HG03354 (cell line): ENCODE results near the gene WWOX.

Source experiments
- ATAC-seq: cut with Tn5 transposase; IDR thresholded peaks from one replicate; pipeline ENCODE4 v1.9.1; 2021; ENCODE audit warnings: mild to moderate bottlenecking; ENCODE audit not compliant: unreplicated experiment, poor library complexity, severe bottlenecking

WWOX gene

DNA sequence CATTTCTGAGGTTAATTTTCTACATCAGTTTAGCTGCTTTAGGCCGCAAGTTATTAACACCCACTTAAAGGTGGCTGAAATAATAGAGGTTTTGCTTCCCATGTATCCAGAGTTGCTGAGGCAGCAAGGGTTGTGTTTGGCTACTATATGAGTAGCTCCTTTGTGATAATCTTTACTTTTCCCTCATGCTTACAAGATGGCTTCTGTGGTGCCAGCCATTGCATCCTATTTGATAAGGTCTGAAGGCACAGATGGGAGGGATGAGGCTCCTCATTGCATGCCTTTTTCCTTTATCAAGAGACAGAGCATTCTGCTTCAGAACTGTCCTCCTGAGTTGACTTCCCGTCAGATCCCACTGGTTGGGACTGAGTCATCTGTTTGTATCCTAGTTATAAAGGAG lies 340.2 kb downstream of the WWOX start:
- ATAC-seq, result no peak

GRCh38 chr16:78441298-78441697 lies 341.8 kb downstream of the WWOX start:
- ATAC-seq, result no peak

DNA sequence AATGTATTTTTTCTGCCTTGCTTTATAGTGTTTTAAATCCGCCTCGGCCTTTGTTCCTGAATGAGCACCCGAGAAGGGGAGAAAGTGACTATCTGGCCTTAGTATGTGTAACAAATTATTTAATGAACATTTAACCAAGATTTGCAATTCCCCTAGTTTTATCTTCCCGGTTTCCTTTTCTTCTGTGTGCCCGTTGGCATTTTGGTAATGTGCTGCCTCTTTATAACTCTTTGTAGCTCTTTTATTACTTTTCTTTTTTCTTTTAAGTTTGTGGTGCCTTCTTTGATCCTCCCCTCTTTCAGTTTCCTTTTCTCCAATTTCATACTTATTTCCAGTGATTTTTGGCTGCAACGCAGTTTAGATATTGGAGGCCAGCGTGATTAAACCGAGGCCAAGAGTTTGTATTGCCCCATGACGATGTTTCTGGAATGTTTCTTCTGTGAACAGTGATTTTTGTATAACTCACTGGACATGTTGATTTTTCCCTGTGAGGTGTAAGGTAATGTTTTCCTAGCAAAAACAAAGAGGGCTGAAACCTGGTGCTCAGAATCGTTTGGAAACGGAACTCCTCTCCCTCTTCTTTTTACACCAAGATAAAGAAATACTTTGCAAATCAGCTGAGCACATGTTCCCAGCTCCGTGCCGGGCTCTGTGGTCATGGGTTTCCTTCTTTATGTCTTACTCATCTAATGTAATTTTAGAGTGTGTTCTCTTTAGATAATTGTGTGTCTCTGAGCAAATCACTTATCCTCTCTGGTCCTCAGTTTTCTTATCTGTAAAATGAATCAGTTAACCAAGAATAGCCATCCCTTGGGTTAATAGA lies 344.3 kb downstream of the WWOX start:
- no peak for ATAC-seq

- no peak for ATAC-seq
Observed at GRCh38 chr16:78445818-78446217, 346.4 kb downstream of the WWOX start.

DNA sequence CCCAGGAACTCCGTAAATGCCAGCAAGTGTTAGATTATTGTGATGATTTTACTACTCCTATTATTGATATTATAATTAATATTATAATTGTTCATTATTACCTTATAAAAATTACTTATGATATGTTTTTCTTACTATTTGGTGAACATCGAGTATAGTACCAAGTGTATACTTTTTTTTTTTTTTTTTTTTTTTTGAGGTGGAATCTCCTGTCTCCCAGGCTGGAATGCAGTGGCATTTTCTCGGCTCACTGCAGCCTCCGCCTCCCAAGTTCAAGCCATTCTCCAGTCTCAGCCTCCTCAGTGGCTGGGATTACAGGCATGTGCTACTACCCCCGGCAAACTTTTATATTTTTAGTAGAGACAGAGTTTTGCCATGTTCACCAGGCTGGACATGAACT lies 347.0 kb downstream of the WWOX start:
- no peak for ATAC-seq

GRCh38 chr16:78446992-78447563 lies 347.6 kb downstream of the WWOX start:
- no peak for ATAC-seq

DNA sequence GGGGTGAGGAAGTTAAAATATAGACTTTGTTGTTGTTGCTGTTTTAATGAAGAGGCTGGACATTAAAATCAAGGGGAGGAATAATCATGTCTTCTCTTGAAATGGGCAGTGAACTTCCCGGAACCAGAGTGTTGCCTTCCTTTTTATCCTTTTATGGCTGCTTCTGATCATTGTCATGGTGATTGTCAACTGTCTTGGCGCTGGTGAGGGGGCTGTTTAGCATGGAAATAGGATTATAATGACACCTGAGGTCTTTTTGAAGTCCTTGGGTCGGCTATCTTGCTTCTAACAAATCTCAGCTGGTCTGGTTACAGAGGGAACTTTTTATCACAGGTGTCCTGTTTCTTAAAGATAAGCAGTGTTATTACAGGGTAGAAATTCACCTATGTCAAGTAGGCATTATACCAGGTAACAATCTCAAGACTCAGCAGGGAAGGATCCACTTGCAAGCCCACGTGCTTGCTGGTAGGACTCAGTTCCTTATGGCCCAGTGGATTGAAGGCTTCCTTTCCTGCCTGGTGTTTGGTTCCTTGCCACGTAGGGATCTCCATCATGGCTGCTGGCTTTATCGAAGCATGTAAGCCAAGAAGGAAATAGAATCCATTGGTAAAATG lies 349.3 kb downstream of the WWOX start:
- ATAC-seq, result no peak

GRCh38 chr16:78450255-78450654 lies 350.8 kb downstream of the WWOX start:
- no peak for ATAC-seq

DNA sequence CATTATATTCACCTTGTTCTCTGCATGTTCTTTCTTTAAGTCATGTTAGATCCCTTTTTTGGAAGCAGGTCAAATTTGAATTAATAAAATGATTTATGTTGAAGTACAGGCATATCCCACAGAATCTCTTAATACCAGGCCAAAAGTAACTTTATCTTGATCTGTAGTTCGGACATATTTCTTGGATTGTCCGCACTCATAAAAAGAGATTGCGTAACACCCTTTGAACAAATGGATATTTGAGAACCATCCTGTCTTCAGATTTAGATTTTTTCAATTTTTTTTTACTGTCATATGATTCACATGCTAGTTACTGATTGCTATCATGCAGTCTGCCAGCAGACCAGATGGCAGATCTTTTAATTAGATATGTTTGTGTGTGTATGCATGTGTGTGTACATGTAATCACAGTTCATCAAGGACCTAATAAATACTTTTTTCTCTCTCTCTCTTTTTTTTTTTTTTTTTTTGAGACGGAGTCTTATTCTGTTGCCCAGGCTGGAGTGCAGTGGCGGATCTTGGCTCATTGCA lies 352.6 kb downstream of the WWOX start:
- ATAC-seq, result no peak

GRCh38 chr16:78455861-78456260 lies 356.4 kb downstream of the WWOX start:
- no peak for ATAC-seq

DNA sequence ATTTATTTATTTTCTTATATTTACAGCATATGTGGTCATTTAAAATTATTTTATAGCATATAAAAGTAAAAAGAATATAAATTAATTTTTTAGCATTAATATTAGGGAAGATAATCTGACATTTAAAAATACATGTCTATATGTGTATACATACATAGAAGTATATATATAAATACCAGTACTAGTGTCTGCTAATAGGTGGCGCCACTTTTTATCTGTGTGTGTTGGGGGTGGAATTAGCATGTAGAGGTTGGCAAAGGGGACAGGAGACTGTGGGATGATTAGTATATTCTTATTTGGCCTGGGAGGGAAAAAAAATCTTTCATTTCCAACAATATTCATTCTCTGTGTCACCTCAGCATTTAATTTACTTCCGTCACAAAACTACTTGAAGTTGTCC lies 359.1 kb downstream of the WWOX start:
- ATAC-seq, result no peak

DNA sequence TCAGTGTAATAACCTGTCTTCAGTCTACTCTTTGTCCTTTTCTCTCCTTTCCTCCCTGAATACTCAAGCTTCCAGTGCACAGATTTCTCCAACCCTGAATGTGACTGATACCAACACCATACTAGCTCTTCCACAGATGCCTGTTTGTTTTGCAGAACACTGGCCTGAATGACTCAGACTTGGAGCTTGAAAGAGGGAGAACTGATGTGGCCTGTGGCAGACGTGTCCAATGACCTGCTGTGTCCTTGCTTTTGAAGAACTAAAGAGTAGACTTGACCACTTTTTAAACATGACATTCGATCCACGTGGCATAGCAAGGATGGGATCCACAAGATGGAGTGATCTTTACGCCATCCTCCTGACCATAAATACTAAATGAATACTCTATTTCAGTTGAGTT lies 361.0 kb downstream of the WWOX start:
- no peak for ATAC-seq

DNA sequence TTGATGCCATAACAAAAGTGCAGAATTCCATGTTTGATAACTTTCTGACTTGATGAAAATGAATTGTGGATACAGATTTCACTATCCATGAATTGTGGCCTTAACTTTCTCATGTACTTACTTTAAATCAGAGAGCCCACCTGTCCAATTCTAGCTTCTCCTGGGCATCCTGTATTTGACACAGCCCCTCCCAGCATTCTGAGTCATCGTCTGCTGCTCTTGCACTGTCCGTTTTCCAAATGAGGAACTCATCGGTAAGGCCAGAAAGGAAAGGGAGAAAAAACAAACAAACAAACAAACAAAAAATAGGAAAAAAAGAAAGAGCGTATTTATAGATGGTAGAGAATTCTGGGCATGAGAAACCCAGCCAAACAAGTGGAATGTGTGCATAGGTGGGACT lies 361.6 kb downstream of the WWOX start:
- ATAC-seq, result no peak

DNA sequence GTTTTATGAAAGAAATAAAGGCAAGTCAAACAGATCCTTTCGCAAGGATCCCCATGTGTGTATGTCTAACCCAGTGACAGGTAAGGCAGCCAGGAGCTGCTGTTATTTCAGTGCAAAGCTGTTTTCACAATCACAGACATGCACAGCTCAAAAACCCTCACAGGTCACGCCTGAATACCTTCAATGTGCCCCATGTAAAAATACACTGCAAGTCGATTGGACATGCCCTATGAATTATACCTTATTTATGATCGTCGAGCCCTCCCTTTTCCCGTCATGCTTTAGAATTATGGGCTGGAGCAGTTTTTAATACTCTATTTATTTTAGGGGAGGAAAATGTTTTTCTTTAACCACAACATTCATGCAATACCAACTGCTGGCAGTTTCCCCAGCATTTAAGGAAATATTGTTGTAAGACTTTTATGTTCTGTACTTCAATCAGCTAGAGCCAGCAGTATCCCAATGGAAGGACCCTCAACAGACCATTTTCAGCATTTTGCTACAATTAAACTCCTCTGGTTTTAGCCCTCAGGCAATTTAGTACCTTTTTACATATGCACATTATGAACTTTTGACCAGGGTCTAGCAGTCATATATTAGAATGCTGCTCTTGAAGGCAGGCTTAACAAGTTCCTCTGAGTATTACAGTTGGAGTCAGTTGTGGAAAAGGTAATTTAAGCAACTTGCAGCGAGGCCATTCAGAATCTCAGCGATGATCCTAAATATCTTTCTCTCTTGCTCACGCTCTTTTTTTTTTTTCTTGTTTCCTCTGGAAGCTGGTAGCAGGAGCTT lies 362.2 kb downstream of the WWOX start:
- no peak for ATAC-seq

- ATAC-seq, result no peak
Observed at GRCh38 chr16:78462288-78463208, 363.1 kb downstream of the WWOX start.

DNA sequence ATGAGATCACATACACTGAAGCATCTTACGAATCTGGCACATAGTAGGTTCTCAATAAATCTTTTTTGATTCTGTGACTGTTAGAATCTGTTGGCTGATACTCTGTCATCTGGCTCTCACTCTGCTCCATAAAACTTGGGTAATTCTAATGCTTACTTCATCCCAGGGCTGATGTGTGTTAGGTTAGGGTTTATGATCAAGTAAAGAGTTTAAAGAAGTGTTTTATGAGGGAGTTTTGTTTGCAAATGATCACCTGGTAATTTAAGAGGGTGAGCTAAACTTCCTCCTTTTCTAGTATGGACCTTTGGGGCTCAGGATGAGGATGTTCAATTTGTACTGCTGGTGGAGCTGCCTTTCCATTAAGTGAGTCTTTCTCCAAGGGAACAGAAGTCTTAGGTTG lies 364.1 kb downstream of the WWOX start:
- no peak for ATAC-seq

GRCh38 chr16:78464833-78465232 lies 365.4 kb downstream of the WWOX start:
- ATAC-seq, result no peak

DNA sequence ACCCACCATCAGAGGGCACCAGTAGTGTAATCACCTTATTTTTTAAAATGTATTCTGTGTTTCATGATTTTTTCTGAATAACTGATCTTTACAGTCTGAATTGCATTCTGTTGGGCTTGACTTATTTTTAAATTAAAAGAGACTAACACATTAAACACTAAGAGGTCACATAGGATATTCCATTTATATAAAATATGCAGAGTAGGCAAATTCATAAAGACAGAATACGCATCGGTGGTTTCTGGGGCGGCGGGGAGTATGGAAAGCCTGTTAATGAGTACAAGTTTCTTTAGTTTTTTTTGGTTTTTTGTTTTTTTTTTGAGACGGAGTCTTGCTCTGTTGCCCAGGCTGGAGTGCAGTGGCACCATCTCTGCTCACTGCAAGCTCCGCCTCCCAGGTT lies 366.3 kb downstream of the WWOX start:
- no peak for ATAC-seq

GRCh38 chr16:78469787-78470186 lies 370.3 kb downstream of the WWOX start:
- ATAC-seq, result no peak
